Activated T-cell treated with anti-CD3 and anti-CD28 coated beads, Interleukin-2, amount 50 U/mL, for 72 hours (primary cell): Measurements from ENCODE around the gene COL6A1. TPM values are rescaled to one million over a fixed set of nuclear protein-coding genes. Genes with fewer than 3 reads are reported as not detected.

Source experiments
- ATAC-seq, 2 donors: fragments of 150-1000 bp; cut with Tn5 transposase; replicated peaks in 1 of 2; 2 replicates each; pipeline ENCODE4 v1.10.0; 2021; ENCODE audit warnings: moderate library complexity in 2 of 2, mild to moderate bottlenecking in 1 of 2
- DNase-seq, 2 donors: peaks; one replicate each; pipeline ENCODE4 v3.0.0; 2021 to 2022; ENCODE audit warnings: mixed read lengths in 1 of 2
- H3K27ac Mint-ChIP-seq: one replicate; pipeline ENCODE4 v1.8.0; 2022; ENCODE audit warnings: mild to moderate bottlenecking, moderate library complexity, mixed read lengths
- H3K27me3 Mint-ChIP-seq: one replicate; pipeline ENCODE4 v1.8.0; 2022; ENCODE audit warnings: low read depth, mixed read lengths
- H3K36me3 Mint-ChIP-seq, 2 donors: one replicate each; pipeline ENCODE4 v1.8.0; 2022; ENCODE audit warnings: mixed read lengths in 2 of 2, mild to moderate bottlenecking in 1 of 2; ENCODE audit not compliant: insufficient read depth in 2 of 2
- H3K4me1 Mint-ChIP-seq: one replicate; pipeline ENCODE4 v1.8.0; 2022; ENCODE audit warnings: low read depth, mixed read lengths
- H3K4me3 Mint-ChIP-seq, 2 donors: one replicate each; pipeline ENCODE4 v1.8.0; 2022; ENCODE audit warnings: mild to moderate bottlenecking in 2 of 2, mixed read lengths in 2 of 2, moderate library complexity in 2 of 2
- H3K9me3 Mint-ChIP-seq, 2 donors: one replicate each; pipeline ENCODE4 v1.8.0; 2022; ENCODE audit warnings: mixed read lengths in 2 of 2
- total RNA-seq, 2 donors: library from RNA; stranded (reverse); gene quantifications; one replicate each; pipeline ENCODE4 v1.2.3, GENCODE V29; 2022

Gene COL6A1
- total RNA-seq, 2 donors from 2014 or later, result 1.7 to 2.8 TPM

GRCh38 chr21:46006547-46007491 is 25.2 kb downstream of the COL6A1 start:
- Mint-ChIP-seq H3K27me3 (no peaks in the 10 kb centered on the region), H3K9me3 (peaks cover 1 to 4% of the 10 kb centered on the region in 2 donors), H3K27ac (no peak overlapping the region), H3K4me1 (no peaks in the 10 kb centered on the region), H3K4me3 (no peak overlapping the region), H3K36me3 (peaks cover 0 to 7% of the 10 kb centered on the region in 2 donors)
- no peak for ATAC-seq
- no peak for DNase-seq

DNA sequence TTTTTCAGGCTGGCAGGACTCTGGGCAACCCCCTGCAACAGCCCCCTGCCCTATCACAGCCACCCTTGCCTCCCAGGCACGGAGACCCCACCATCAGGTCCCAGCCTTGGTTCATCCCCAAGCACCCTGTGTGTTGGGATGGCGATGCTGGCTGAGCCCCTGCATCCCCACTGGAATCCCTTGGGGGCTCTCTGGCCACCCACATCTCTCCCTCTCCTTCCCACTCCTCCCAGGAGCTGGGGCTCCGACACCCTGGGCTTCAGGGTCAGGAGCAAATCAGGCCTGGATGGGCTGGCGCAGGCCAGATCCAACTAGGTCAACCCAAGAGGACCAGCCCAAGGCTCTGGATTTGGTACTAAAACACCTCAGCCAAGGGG is 25.9 kb downstream of the COL6A1 start:
- no peak for DNase-seq
- Mint-ChIP-seq H3K27ac (no peak overlapping the region), H3K36me3 (peaks cover 0 to 7% of the 10 kb centered on the region in 2 donors), H3K9me3 (peaks cover 1 to 4% of the 10 kb centered on the region in 2 donors), H3K4me3 (no peak overlapping the region), H3K27me3 (no peaks in the 10 kb centered on the region), H3K4me1 (no peaks in the 10 kb centered on the region)
- no peak for ATAC-seq

- ATAC-seq (no peak), DNase-seq (no peak)
- Mint-ChIP-seq H3K36me3 (peaks cover 0 to 7% of the 10 kb centered on the region in 2 donors), H3K4me1 (no peaks in the 10 kb centered on the region), H3K9me3 (peaks cover 1 to 4% of the 10 kb centered on the region in 2 donors), H3K27ac (no peak overlapping the region), H3K4me3 (no peak overlapping the region), H3K27me3 (peaks cover 8% of the 10 kb centered on the region)
Observed at GRCh38 chr21:46008893-46009621, 27.5 kb downstream of the COL6A1 start.

DNA sequence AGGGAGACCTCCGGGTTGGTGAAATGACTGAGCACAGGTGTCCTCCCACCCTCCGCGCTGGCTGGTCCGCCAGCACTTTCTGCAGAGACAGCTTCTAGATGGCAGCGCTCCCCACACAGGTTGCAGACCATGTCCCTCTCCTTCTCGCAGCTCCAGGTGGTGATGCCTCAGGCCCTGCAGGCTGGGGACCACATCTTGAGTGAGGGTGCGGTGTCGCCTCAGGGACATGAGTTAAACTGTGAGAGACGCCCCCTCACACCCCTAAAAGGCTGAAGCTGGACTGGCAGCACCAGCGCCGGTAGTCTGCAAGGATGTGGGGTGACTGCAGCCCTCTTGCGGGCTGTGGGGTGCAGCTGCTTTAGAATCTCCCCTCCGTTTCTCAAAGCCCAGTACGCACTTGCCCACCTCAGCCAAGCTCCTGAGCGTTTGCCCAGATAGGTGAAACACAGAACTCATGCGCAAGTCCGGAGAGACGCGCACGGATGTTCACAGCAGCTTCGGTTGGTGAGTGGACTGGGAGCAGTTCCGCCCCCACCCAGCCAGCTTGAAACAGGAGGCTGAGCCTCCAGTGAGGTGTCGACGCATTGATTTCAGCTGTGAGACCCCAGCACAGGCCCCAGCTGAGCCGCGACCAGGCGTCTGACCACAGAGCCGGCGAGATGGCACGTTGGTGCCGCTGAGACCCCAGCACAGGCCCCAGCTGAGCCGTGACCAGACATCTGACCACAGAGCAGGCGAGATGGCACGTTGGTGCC is 28.6 kb downstream of the COL6A1 start:
- Mint-ChIP-seq H3K36me3 (peaks cover 0 to 7% of the 10 kb centered on the region in 2 donors), H3K4me3 (no peak overlapping the region), H3K27me3 (peaks cover 16% of the 10 kb centered on the region), H3K9me3 (peaks cover 1 to 4% of the 10 kb centered on the region in 2 donors), H3K4me1 (no peaks in the 10 kb centered on the region), H3K27ac (no peak overlapping the region)
- no peak for ATAC-seq
- DNase-seq, result no peak

DNA sequence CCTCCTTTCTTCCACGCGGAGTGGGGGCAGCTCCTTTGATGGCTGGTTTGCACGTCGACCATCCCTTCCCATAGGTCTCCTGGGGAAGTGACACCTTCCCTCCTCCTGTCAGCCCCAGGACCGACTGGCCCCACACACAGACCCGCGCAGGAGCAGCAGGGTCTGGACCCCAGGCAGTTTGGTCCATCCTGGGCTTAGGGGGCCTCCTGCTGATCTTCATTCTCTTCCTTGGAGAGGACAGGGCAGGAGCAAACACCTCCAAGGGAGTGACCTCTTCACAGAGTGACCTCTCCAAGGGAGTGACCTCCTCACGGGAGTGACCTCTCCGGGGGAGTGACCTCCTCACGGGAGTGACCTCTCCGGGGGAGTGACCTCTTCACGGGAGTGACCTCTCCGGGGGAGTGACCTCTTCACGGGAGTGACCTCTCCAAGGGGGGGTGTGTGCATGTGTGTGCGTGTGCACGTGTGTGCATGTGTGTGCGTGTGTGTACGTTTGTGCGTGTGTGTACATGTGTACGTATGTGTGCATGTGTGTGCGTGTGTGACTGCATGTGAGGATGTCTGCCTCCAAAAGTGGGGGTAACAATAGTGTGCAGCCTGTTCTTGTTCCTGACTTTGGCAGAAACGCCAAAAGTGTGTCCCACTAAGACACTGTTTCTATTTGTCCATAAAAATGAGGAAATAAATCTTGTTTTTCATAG is 29.8 kb downstream of the COL6A1 start:
- Mint-ChIP-seq H3K27me3 (peaks cover 27% of the 10 kb centered on the region), H3K9me3 (peaks cover 1 to 4% of the 10 kb centered on the region in 2 donors), H3K4me1 (no peaks in the 10 kb centered on the region), H3K4me3 (no peak overlapping the region), H3K27ac (no peak overlapping the region), H3K36me3 (peaks cover 0 to 7% of the 10 kb centered on the region in 2 donors)
- ATAC-seq (no peak), DNase-seq (no peak)

DNA sequence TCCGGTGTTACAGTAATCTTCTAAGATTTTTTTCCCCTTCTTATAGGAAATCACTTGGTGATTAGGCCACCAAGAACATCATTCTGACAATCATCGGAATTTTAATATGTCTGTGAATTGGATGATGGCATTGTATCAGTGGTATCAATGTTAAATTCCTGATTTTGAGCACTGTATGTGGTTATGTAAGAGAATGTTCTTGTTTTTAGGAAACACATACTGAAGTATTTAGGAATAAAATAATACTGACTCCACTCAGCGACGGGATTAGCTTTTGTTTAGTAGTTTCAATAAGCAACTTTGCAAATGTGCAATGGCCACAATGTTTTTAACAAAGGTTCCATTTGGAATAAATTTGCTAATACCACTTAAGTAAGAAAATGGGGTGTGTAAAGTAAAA is 30.6 kb downstream of the COL6A1 start:
- no peaks in the 10 kb centered on the region for H3K4me1 Mint-ChIP-seq
- H3K27me3 Mint-ChIP-seq, result peaks cover 34% of the 10 kb centered on the region
- H3K36me3 Mint-ChIP-seq, result peaks cover 0 to 7% of the 10 kb centered on the region in 2 donors
- H3K9me3 Mint-ChIP-seq, result peaks cover 1 to 4% of the 10 kb centered on the region in 2 donors
- ATAC-seq (no peak), DNase-seq (no peak)
- no peak overlapping the region for H3K27ac Mint-ChIP-seq
- no peak overlapping the region for H3K4me3 Mint-ChIP-seq

DNA sequence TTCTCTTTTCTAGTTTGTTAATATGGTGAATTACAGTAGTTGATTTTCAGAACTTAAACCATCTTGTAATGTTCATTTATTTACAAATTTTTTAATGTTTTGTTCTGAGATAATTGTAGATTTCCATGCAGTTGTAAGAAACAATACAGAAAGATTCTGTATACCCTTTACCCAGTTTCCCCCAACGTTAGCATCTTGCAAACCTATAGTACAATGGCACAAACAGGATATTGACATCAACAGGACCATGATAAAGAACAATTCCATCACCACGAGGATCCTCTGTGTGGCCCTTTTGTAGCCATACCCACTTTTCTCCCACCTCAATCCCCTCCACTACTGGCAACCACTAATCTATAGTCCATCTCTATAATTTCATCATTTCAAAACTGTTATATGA is 33.3 kb downstream of the COL6A1 start:
- Mint-ChIP-seq H3K36me3 (no peaks in the 10 kb centered on the region), H3K9me3 (no peaks in the 10 kb centered on the region), H3K27me3 (peaks cover 61% of the 10 kb centered on the region), H3K27ac (no peak overlapping the region), H3K4me1 (no peaks in the 10 kb centered on the region), H3K4me3 (no peak overlapping the region)
- no peak for ATAC-seq
- DNase-seq, result no peak

DNA sequence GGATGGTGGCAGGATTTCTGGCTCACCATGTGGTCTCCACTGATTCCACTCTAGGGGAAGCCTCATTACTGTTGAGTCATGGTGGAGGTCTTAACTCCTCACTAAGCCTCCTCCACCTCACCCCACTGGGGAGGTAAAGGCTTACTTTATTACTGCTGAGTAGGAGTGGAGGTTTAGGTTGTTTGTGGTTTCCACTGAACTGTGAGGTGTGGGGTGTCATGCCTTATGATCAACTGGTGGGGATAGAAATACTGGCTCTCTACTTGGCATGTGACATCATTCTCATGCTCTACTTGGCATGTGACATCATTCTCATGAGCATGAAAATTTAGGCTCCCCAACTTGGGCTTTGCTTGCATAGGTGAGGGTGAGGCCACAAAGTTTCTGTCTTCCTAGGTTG is 35.6 kb downstream of the COL6A1 start:
- Mint-ChIP-seq H3K4me3 (no peak overlapping the region), H3K27ac (no peak overlapping the region), H3K9me3 (no peaks in the 10 kb centered on the region), H3K36me3 (no peaks in the 10 kb centered on the region), H3K4me1 (no peaks in the 10 kb centered on the region), H3K27me3 (peaks cover 66% of the 10 kb centered on the region)
- no peak for DNase-seq
- ATAC-seq, result no peak

GRCh38 chr21:46017695-46018094 is 36.1 kb downstream of the COL6A1 start:
- ATAC-seq, result no peak

GRCh38 chr21:46018615-46019014 is 37.0 kb downstream of the COL6A1 start:
- no peaks in the 10 kb centered on the region for H3K9me3 Mint-ChIP-seq
- H3K36me3 Mint-ChIP-seq, result no peaks in the 10 kb centered on the region

More at GRCh38 chr21:46017695-46018094, 36.1 kb downstream of the COL6A1 start:
- no peak for DNase-seq
- H3K4me1 Mint-ChIP-seq, result no peaks in the 10 kb centered on the region
- no peak overlapping the region for H3K4me3 Mint-ChIP-seq
- no peak overlapping the region for H3K27ac Mint-ChIP-seq
- H3K9me3 Mint-ChIP-seq, result no peaks in the 10 kb centered on the region
- no peaks in the 10 kb centered on the region for H3K36me3 Mint-ChIP-seq
- peaks cover 64% of the 10 kb centered on the region for H3K27me3 Mint-ChIP-seq

GRCh38 chr21:46020581-46020980 is 39.0 kb downstream of the COL6A1 start:
- ATAC-seq (no peak), DNase-seq (no peak)
- no peaks in the 10 kb centered on the region for H3K36me3 Mint-ChIP-seq
- no peak overlapping the region for H3K4me3 Mint-ChIP-seq
- H3K27me3 Mint-ChIP-seq, result peaks cover 53% of the 10 kb centered on the region
- H3K4me1 Mint-ChIP-seq, result no peaks in the 10 kb centered on the region
- no peaks in the 10 kb centered on the region for H3K9me3 Mint-ChIP-seq
- no peak overlapping the region for H3K27ac Mint-ChIP-seq

More at GRCh38 chr21:46018615-46019014, 37.0 kb downstream of the COL6A1 start:
- DNase-seq (no peak), ATAC-seq (no peak)
- Mint-ChIP-seq H3K4me3 (no peak overlapping the region), H3K27ac (no peak overlapping the region), H3K4me1 (no peaks in the 10 kb centered on the region), H3K27me3 (peaks cover 62% of the 10 kb centered on the region)

- H3K27me3 Mint-ChIP-seq, result peaks cover 45% of the 10 kb centered on the region
- H3K27ac Mint-ChIP-seq, result no peak overlapping the region
- ATAC-seq, result no peak
- no peak overlapping the region for H3K4me3 Mint-ChIP-seq
- DNase-seq, result no peak
- no peaks in the 10 kb centered on the region for H3K9me3 Mint-ChIP-seq
- H3K4me1 Mint-ChIP-seq, result no peaks in the 10 kb centered on the region
- no peaks in the 10 kb centered on the region for H3K36me3 Mint-ChIP-seq
Observed at GRCh38 chr21:46021398-46021797, 39.8 kb downstream of the COL6A1 start.
